HG02623 (cell line): Measurements from ENCODE around the gene CHIT1.

Source experiments
- ATAC-seq: cut with Tn5 transposase; IDR thresholded peaks from one replicate; pipeline ENCODE4 v1.9.1; 2021; ENCODE audit warnings: moderate library complexity; ENCODE audit not compliant: unreplicated experiment

The CHIT1 gene

DNA sequence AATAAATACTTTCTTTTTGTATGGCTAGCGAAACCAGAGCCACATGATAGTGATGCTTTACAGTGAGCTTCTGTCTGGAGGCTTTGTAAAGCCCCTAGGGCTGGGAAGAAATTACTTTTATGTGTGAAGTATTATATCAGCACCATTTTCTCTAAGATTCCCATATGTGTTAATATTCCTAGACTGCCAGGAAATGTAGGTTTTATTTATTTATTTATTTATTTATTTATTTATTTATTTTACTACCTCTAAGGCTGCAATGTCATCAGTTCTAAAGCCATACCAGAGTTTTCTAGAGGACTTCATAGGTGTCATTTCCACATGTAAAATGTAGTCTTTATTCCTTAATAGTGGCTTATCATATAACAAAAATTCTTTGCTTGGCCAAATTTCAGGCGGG, 38.5 kb downstream of the CHIT1 start:
- no peak for ATAC-seq

GRCh38 chr1:203189951-203190352, 39.5 kb downstream of the CHIT1 start:
- ATAC-seq, result no peak

GRCh38 chr1:203188686-203189232, 40.7 kb downstream of the CHIT1 start:
- ATAC-seq, result no peak

DNA sequence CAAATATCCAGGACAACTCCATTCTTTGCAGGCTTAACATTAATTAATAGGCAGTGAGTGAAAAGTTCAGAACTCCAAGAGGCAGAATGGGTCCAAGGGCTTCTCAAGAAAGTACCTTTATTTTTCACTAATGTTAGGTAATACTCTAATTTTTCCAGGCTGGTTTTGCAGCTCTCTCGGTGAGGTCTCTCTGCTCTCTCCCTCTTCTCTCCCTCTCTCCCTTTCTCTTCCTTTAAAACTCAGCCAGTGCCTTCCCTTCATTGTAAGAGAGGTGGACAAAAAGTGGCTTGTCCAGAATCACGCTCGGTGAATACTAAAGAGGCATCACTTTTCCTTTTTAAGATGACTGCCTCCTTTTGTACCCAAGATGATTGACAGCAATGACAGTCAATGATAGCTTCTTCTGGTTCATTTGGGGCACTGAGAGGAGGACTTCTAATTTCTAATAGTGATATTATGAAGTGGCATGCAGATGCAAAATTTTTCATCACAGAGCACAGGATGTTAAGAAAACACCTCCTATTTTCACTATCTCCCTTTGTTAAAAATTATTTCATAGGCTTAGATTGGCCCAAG, 41.7 kb downstream of the CHIT1 start:
- ATAC-seq, result no peak

DNA sequence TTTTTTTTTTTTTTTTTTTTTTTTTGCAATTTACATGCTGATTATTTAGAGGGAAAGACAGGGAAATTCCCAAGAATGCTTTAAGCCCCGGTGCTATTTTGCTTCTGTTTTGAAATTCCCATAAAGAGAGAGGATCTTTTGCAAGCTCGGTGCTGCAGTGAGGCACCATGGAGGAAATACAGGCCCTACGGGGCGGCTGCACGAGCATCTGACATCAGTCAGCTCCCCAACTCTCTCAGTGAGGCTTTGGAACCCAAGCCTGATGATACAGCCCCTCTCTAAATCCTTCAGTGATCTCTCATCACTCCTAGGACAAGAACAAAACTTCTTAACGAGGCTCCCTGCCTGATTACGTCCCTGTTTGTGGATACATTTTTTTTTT, 42.2 kb downstream of the CHIT1 start:
- no peak for ATAC-seq

- ATAC-seq, result no peak
These were observed 42.8 kb downstream of the CHIT1 start, which contains the start of gene CHI3L1 for GRCh38 chr1:203186446-203187303. Gene CHI3L1, minus strand, starts transcription at chr1:203186704. Its CDS starts 81 bp downstream, at chr1:203186623.

DNA sequence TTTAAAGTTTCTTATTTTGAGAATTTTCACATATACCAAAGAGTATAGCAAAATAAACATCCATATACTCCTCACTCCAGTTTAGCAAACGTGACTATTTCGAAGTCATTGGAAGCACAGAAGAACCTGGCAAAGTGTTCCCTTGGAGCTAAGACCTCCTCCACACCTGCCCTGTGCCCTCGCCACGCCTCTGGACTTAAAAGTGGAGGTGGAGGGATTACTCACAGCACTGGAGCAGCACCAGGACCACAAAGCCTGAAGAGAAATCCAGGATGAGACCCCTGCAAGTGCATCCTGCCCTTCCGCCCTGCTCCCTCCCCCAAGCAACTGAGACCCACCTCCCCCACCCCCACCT, 43.4 kb downstream of the CHIT1 start:
- no peak for ATAC-seq

DNA sequence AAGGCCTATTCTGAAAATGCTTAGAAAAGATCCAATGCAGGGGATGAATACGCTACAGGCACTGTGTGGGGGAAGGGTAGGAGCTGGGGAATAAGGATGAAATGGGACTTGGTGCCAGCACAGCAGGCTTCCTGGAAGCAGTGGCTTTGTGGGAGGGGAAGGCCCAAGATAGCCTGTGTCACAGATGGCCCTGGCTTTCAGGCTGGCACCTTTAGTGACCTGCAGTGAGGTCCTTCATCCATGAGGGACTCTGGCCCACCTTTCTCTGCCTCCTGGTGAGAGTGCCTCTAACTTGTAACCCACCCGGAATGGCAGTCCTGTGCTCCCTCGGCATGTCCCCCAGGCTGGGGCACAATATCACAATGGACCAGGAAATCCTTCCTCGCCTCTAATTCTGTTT, 43.9 kb downstream of the CHIT1 start:
- no peak for ATAC-seq

GRCh38 chr1:203185061-203185461, 44.4 kb downstream of the CHIT1 start:
- ATAC-seq, result no peak

GRCh38 chr1:203184467-203184866, 45.0 kb downstream of the CHIT1 start:
- ATAC-seq, result no peak

GRCh38 chr1:203183828-203184227, 45.6 kb downstream of the CHIT1 start:
- no peak for ATAC-seq

DNA sequence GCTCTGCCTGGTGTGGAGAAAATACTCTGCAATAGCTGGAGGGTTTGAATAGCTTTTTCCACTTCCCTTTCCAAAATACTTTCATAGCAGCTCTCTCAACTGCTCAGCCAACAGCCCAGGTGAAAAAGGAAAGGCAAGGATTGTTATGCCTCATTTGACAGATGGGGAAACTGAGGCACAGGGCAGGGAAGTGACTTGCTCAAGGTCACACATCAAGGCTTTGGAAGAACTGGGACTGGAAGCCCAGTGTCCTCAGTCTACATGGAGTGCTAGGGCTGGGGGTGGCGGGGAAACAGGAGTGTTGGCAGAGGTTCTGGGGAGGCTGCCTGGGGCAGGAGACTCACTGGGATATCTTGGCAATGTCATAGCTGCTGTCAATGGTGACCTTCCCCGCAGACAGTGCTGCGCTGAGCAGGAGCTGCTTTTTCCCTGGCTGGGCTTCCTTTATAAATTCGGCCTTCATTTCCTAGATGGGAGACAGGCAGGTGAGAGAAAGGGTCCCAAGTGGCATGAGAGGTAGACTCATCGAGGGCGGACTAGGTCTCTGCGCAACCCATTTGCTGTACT, 47.0 kb downstream of the CHIT1 start:
- ATAC-seq, result no peak

DNA sequence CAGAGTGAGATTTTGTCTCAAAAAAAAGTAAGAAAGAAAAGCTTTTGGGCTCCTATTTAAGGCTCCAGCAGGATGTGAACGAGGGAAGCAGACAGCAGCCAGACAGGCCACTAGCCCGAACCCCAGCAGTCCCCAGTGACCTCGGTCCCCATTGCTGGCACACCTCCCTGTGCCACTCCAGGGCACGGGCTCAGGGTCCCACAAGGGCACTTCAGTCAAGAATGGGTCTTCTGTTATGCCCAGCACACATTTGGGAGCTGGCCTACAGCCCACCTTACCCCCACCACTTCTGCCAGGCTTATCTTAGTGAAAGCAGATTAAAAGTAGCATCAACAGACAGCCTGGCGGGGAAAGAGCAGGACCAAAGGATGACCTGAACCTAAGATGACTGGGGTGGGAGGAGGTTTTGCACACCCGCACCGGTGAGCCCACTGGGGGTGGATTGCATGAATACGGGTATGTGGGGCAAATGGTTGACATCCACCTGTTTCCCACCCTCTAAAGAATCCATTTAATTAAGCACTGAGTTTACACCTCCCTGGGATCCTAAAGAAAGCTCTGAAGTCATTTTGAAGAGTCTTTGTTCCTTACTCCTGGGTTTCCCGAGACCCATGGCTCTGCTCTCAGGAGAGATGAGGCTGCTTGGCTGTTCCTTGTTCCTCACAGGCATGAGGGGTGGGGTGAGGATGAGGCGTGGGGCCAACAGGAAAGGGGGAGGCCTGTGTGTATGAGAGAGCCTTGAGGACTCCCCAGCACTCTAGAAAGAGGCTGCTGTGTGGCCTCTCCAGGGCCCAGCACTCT, 47.7 kb downstream of the CHIT1 start:
- ATAC-seq, result no peak

- no peak for ATAC-seq
These were observed 48.7 kb downstream of the CHIT1 start for GRCh38 chr1:203180611-203181330.

DNA sequence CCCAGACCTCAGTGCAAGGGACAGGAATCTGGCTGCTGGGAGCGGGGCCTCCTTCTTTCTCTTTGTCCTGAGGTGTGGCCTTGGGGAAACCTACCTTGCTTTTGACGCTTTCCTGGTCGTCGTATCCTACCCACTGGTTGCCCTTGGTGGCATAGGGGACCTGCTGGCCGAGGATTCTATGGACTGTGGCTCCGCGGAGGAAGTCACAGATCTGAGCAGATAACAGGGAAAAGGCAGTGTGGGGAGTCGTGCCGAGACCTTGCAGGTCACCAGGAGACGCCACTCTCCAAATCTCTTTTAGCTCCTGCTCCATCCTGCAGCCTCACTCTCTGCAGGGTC, 49.8 kb downstream of the CHIT1 start:
- ATAC-seq, result no peak

GRCh38 chr1:203178821-203179666, 50.4 kb downstream of the CHIT1 start:
- no peak for ATAC-seq

DNA sequence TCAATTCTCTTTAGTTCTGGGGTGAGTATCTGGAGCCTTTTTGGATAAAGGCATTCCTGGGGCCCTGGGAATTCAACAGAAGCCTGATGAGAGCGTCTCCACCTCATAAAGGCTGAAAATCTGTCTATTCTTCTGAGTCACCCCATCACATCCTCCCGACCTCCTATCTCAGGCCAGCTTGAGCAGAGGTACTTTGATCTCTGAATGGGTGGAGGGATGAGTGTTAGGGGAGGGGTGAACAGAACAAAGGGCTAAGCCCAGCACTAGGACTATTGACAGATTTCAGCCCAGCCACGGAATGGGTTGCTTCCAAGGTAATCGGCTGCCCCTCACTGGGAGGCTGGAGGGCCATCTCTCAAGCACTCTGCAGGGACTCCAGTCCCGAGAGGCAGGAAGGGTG, 51.4 kb downstream of the CHIT1 start:
- no peak for ATAC-seq

DNA sequence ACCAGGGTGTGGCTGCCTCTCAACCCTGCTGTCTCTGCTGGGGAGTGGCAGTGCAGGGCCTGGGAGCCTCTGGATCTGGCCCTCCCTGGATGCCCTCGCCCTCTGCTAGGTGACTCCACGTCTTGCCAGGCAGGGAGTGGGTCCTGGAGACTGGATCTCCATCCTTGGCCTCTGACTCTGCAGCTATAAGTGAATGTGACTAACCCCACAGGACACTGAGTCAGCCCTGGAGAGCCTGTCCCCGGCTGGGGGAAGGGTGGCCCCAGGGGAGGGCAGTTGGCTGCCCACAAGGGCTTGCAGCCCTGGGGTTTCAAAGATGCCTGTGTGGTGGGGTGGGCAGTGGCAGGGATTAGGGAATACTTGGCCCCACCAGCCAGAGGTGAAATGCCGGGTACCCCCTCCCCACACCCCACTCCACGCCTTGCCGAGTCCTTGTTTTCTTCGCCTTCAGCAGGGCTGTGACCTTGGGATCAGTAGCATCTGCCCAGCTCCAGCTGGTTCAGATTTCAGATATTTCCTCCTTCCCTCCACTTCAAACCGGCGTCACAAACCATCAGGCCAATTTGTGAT, 51.9 kb downstream of the CHIT1 start:
- no peak for ATAC-seq

GRCh38 chr1:203177036-203177405, 52.5 kb downstream of the CHIT1 start:
- ATAC-seq, result no peak
